ENCODE results near the gene MRPL11. TPM values are rescaled to one million over a fixed set of nuclear protein-coding genes. Genes with fewer than 3 reads are reported as not detected.

Gene MRPL11
- total and polyA plus RNA-seq, 2 of the 13 experiments (the other 11 are each of a cell fraction or from before 2014, with no cell fraction given) = 72.9 to 176 TPM

- TF ChIP-seq ZBTB37 (CRISPR knock-in tag; IDR thresholded peaks at IDR 0.05) = peak; percentile 100
- TF ChIP-seq, protein P1, sequence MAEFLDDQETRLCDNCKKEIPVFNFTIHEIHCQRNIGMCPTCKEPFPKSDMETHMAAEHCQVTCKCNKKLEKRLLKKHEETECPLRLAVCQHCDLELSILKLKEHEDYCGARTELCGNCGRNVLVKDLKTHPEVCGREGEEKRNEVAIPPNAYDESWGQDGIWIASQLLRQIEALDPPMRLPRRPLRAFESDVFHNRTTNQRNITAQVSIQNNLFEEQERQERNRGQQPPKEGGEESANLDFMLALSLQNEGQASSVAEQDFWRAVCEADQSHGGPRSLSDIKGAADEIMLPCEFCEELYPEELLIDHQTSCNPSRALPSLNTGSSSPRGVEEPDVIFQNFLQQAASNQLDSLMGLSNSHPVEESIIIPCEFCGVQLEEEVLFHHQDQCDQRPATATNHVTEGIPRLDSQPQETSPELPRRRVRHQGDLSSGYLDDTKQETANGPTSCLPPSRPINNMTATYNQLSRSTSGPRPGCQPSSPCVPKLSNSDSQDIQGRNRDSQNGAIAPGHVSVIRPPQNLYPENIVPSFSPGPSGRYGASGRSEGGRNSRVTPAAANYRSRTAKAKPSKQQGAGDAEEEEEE (CRISPR knock-in tag; IDR thresholded peaks at IDR 0.05; ENCODE audit: borderline replicate concordance) = peak; percentile 100
- TF ChIP-seq, protein P2, sequence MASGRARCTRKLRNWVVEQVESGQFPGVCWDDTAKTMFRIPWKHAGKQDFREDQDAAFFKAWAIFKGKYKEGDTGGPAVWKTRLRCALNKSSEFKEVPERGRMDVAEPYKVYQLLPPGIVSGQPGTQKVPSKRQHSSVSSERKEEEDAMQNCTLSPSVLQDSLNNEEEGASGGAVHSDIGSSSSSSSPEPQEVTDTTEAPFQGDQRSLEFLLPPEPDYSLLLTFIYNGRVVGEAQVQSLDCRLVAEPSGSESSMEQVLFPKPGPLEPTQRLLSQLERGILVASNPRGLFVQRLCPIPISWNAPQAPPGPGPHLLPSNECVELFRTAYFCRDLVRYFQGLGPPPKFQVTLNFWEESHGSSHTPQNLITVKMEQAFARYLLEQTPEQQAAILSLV (CRISPR knock-in tag; IDR thresholded peaks at IDR 0.05; ENCODE audit: borderline replicate concordance) = peak; percentile 100
- peak; percentile 100 for TF ChIP-seq KAT8 (CRISPR knock-in tag; IDR thresholded peaks at IDR 0.05)
- peak; percentile 100 for TF ChIP-seq ZBTB2 (CRISPR knock-in tag; IDR thresholded peaks at IDR 0.05; ENCODE audit: low read depth)
- TF ChIP-seq, protein P3, sequence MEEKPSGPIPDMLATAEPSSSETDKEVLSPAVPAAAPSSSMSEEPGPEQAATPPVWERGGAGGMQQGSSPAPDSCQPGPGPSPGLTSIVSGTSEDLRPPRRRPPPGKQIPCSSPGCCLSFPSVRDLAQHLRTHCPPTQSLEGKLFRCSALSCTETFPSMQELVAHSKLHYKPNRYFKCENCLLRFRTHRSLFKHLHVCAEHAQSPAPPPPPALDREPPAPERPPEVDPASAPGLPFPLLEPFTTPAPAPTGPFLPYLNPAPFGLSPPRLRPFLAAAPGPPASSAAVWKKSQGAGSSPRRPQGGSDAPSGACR (CRISPR knock-in tag; IDR thresholded peaks at IDR 0.05) = peak; percentile 100
- TF ChIP-seq THYN1 (CRISPR knock-in tag; IDR thresholded peaks at IDR 0.05; ENCODE audit: borderline replicate concordance, low read depth) = peak; percentile 100
- peak; percentile 100 for TF ChIP-seq FOXO4 (CRISPR knock-in tag; conservative IDR thresholded peaks at IDR 0.05)
- TF ChIP-seq HNF4G (IDR thresholded peaks at IDR 0.05; ENCODE audit: borderline replicate concordance, low read depth, low read length) = peak; percentile 32; the same call in 1 of the 2 replicates
- peak; percentile 100 for TF ChIP-seq HNF4G (CRISPR knock-in tag; IDR thresholded peaks at IDR 0.05; ENCODE audit: borderline replicate concordance, low read depth)
- peak; percentile 100 for TF ChIP-seq HOXA5 (CRISPR knock-in tag; IDR thresholded peaks at IDR 0.05)
- TF ChIP-seq ZNF598 (CRISPR knock-in tag; IDR thresholded peaks at IDR 0.05; ENCODE audit: borderline replicate concordance) = peak; percentile 100
- TF ChIP-seq ZNF749 (CRISPR knock-in tag; IDR thresholded peaks at IDR 0.05; ENCODE audit: borderline replicate concordance) = peak; percentile 100
- TF ChIP-seq ZNF253 (CRISPR knock-in tag; IDR thresholded peaks at IDR 0.05; ENCODE audit: borderline replicate concordance) = peak; percentile 100
- TF ChIP-seq HDAC1 (CRISPR knock-in tag; IDR thresholded peaks at IDR 0.05) = peak; percentile 100
- TF ChIP-seq RAD51 (IDR thresholded peaks at IDR 0.05; ENCODE audit: borderline replicate concordance) = no peak
- peak; percentile 100 for TF ChIP-seq HES4 (CRISPR knock-in tag; IDR thresholded peaks at IDR 0.05; ENCODE audit: borderline replicate concordance)
- TF ChIP-seq ZSCAN25 (CRISPR knock-in tag; IDR thresholded peaks at IDR 0.05) = peak; percentile 100
- TF ChIP-seq NFYB (CRISPR knock-in tag; IDR thresholded peaks at IDR 0.05) = peak; percentile 91
- TF ChIP-seq ZNF879 (CRISPR knock-in tag; IDR thresholded peaks at IDR 0.05) = peak; percentile 100
- TF ChIP-seq IKZF1 (IDR thresholded peaks at IDR 0.05) = no peak
- TF ChIP-seq ZNF7 (CRISPR knock-in tag; IDR thresholded peaks at IDR 0.05) = peak; percentile 100
Observed at GRCh38 chr11:66421492-66422205, 17.0 kb downstream of the MRPL11 start (continued).

Data from HepG2 (cell line).